Neuron (in vitro differentiated cells): Measurements from ENCODE around the gene KLHL13.

Experiments
- H2AFZ ChIP-seq: one replicate; pipeline ENCODE4 v1.6.1; 2013; ENCODE audit warnings: low read depth, mild to moderate bottlenecking, inconsistent platforms, low read length, moderate library complexity
- H3K27me3 ChIP-seq: one replicate; pipeline ENCODE4 v1.6.1; 2013; ENCODE audit warnings: low read length; ENCODE audit not compliant: insufficient read depth
- H3K36me3 ChIP-seq: one replicate; pipeline ENCODE4 v1.6.1; 2013; ENCODE audit warnings: low read length; ENCODE audit not compliant: insufficient read depth
- H3K4me1 ChIP-seq: one replicate; pipeline ENCODE4 v1.6.1; 2013; ENCODE audit warnings: low read length; ENCODE audit not compliant: insufficient read depth
- H3K4me3 ChIP-seq: 2 replicates; pipeline ENCODE4 v1.5.1; 2013; ENCODE audit warnings: mild to moderate bottlenecking, low read length, moderate library complexity
- H3K9me3 ChIP-seq: one replicate; pipeline ENCODE4 v1.6.1; 2013; ENCODE audit warnings: low read length

The KLHL13 gene

GRCh38 chrX:117854806-117855205 lies 261.8 kb downstream of the KLHL13 start:
- Histone ChIP-seq H3K4me1 (no peaks in the 10 kb centered on the region), H3K27me3 (no peaks in the 10 kb centered on the region), H3K9me3 (no peaks in the 10 kb centered on the region), H3K4me3 (no peak overlapping the region), H3K36me3 (no peaks in the 10 kb centered on the region), H2AFZ (no peak overlapping the region)

GRCh38 chrX:117851025-117851424 lies 265.6 kb downstream of the KLHL13 start:
- Histone ChIP-seq H3K4me1 (no peaks in the 10 kb centered on the region), H3K36me3 (no peaks in the 10 kb centered on the region), H3K9me3 (no peaks in the 10 kb centered on the region), H3K4me3 (no peak overlapping the region), H3K27me3 (no peaks in the 10 kb centered on the region), H2AFZ (no peak overlapping the region)
